Smooth muscle cell of the brain vasculature (primary cell): Measurements from ENCODE around the gene SLC15A3.
A peak's percentile ranks its signal among the peaks of the same experiment; 100 is the strongest.
"Not testable (repeated sequence)": the region's sequence is repeated elsewhere in the genome, so short reads cannot be mapped to it uniquely, and the experiment has no call there.

Source experiments
- DNase-seq: peaks from one replicate; pipeline ENCODE4 v3.0.0-alpha.2; 2012; ENCODE audit warnings: low read depth, low spot score

Gene SLC15A3

DNA sequence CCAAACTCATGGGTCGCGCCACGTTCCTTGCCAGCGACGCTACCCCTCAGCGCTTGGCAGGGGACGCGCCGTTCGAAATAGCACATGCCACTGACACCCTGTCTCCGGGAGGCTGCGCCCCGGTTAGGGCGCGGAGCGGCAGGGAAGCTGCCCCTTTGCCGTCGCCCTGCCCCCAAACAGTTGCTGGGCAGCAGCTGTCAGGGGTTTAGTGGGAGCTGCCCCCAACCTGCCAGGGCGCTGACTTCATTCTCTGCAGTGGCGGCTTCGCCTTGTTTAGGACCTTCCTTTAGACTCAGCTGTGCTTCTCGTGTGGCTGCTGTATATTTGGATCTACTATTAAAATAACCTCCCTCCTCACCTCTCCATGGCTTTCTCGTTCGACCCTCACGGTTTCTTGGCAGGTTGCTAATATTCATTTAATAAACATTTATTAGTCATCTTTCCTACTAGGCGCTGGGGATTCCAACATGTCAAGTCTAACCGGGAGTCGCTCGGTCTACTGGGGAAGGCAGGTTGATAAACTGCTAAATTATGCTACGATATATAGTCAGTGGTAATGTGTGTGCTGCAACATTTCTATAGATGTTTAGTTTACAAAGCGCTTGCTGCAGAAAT is 37.2 kb downstream of the SLC15A3 start:
- DNase-seq: no peak

DNA sequence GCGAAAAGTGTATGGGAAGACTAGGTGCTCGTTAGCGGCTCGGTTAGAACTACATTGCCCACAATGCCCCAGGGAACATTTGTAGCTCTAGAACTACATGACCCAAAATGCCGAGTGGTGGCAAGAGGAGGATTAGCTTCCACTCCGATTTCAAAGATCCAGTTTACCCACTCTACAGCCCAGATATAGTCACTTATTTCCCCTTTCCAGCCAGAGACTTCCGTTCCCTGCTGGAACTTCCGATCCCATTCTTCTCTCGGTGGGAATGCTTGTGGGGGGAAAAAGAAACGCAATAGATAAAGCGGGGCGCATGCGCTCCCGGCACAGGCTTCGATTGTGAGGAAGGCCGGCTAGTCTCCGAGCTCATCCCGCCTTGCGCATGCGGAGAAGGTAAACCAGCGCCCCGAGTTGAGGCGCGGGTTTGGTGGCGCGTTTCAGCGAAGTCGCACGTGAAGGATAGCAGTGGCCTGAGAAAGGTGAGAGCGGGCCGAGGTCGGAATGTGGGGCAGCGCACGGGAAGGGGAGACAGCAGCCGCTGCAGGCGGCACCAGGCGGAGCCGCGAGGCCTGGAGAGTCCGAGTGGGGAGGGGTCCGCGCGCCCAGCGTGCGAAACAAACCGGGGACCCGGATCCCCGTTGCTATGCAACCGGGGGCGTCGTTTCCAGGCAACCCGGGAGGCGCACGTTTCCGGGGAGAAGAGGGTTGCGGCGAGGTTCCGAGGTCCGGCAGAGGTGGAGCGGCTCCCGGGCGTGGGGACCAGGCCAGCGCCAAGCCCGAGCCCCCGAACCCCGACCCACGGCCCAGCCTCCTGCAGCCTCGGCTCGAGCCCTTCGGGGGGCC is 38.0 kb downstream of the SLC15A3 start, which contains the start of gene TMEM109:
TSS of gene TMEM109 (plus strand) at position 366 of the 840 bp plus-strand sequence. CDS start 5,536 bp downstream, outside the sequence.
- DNase-seq: peak; percentile 73

GRCh38 chr11:60912851-60913528 is 39.0 kb downstream of the SLC15A3 start:
- no peak for DNase-seq

DNA sequence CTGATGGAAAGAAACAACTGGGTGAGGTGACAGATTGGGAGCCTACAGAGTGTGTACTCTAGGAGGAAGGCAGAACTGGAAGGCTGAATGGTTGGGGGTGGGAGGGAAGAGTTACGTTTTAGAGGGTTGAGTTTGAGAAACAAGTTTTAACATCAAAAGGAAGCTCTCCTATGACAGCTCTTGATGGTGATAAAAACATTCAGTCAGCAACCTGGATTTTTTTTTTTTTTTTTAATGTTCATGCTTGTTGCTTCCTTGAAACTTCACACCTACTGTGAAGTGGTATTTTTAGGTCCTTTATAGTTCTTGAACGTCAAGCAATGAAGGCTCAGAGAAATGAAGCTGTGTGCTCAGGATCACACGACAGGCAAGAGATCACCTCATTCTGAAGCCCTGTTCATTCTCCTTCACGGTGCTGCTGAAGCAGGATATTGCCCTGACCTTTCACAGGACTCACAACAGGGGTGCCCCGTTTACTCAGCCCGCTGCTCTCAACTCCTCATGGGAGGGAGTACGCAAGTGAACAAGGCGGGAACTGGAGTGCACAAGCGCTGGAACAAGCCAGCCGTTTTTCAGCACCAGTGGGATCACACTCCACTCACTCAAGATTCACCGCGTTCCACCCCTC is 39.6 kb downstream of the SLC15A3 start:
- peak; percentile 86 for DNase-seq

GRCh38 chr11:60910711-60911380 is 41.1 kb downstream of the SLC15A3 start:
- no peak for DNase-seq

- no peak for DNase-seq
Observed at GRCh38 chr11:60910281-60910687, 41.7 kb downstream of the SLC15A3 start.

GRCh38 chr11:60909680-60910280 is 42.2 kb downstream of the SLC15A3 start:
- not testable (repeated sequence) for DNase-seq

GRCh38 chr11:60908803-60909202 is 43.2 kb downstream of the SLC15A3 start:
- no peak for DNase-seq

- DNase-seq: peak; percentile 83
Observed at GRCh38 chr11:60906132-60906972, 45.6 kb downstream of the SLC15A3 start, which contains the start of gene PRPF19. Gene PRPF19 (minus strand): TSS chr11:60906585. CDS start chr11:60906382, 203 bp downstream.

- no peak for DNase-seq
Observed at GRCh38 chr11:60905551-60906113, 46.3 kb downstream of the SLC15A3 start.

DNA sequence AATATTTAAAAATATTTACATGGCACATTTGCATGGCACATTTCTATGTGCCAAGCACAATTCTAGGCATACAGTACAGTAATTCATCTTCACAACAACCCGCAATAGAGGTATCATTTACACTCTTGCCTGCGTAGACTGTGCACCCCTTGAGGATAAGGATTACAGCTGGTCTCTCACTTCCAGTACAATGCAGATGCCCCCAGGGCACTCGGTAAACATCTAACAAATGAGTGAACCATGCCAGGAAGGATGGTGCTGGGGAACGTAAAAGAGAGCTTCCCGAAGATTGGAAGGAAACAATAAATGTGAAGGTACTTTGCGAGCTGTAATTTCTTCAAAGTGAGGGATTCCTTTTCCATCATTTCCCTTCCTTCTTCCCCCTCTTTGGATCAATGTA is 46.9 kb downstream of the SLC15A3 start:
- no peak for DNase-seq

DNA sequence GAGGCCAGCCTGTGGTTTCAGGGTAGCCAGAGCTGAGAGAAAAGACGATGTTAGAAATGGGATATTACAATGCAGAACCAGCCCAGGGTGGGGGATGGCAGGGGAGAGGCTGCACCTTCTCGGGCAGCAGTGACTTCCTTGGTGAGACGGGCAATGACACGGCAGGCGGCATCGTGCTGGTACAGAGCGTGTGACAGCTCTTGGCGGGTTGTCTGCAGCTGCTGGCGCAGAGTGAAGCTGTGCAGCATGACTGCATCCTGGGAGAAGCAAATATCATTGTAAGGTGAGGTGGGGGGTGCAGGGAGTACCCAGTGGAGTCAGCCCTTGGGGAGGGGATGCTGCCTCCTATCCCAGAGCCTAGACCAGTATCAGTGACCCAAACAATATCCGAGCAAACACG is 49.4 kb downstream of the SLC15A3 start:
- no peak for DNase-seq

DNA sequence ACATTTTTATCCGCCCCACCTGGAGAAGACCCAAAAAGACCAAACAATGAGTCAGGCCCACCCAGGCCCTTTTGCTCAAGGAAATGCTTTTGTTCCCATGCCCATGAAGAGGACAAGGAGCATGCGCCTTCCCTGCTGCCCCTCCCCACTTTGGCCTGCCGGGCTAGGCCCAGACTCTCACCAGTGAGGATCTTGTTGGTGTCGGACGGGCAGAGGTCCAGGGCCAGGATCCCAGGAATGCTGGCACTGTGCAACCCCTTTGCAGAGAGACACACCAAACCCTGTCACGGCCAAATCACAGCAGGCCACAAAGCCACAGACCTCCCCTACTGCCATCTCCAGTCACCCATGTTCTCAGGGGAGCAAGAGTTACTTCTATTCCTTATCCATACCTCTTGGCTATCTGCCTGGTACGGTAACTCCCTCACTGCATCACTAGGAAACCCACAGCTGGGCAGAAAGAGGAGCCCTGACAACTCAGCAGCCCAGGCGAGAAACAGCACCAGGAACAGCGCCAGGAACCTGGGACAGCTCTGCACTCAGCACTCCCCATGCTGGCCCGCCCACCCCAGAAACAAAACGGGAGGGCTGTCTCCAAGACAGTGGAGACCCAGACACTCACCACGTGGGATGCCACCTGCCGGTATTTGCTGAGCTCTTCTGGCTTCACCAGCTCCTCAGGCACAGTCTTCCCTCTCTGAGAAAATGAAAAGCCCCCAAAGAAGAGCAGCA is 51.1 kb downstream of the SLC15A3 start:
- no peak for DNase-seq

DNA sequence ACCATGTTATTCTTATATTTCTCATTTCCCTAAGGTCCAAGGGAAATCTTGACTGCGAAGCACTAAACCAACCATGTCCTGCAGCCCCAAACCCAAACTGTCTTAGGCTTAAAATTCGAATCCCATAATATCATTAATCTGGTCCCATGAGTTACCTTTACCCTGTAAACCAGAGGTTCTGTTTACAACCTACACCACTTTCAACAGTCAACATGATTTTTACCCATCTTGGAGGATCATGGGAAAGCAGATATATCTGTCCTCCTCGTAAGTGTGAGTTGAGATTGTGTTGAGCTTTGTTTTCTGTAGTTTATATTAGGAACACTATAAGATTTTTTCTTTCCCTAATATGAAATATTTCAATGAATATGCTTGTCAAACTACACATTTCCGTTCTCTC is 52.0 kb downstream of the SLC15A3 start:
- DNase-seq: no peak

GRCh38 chr11:60899046-60899936 is 52.7 kb downstream of the SLC15A3 start:
- no peak for DNase-seq

- no peak for DNase-seq
Observed at GRCh38 chr11:60897496-60897895, 54.5 kb downstream of the SLC15A3 start.

DNA sequence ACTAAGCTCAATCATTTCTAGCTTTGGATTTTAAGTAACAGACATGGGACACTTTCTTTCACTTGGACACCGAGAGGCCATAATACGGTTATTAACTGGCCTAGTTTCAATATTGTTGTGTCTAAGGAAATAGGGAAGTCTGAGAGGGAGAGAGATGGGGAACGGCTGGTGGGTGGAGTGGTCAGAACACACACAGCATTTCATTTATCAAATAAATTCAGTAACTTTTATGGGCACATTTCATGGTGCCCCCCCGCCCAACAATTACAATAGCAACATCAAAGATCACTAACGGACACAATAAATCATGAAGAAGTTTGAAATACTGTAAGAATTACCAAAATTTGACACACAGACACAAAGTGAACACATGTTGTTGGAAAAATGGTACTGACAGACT is 56.3 kb downstream of the SLC15A3 start:
- no peak for DNase-seq
